Right lobe of liver (tissue), 6 donors: ENCODE results near the gene PRSS1. TPM values are rescaled to one million over a fixed set of nuclear protein-coding genes. Genes with fewer than 3 reads are reported as not detected.

ENCODE experiments used
- ATAC-seq, 4 donors: fragments of 200-7000 bp; cut with Tn5 transposase; one replicate each; pipeline ENCODE4 v1.9.1; 2020; ENCODE audit warnings: mild to moderate bottlenecking in 4 of 4, moderate library complexity in 4 of 4
- DNase-seq, 3 donors: peaks; one replicate each; pipeline ENCODE4 v3.0.0-alpha.2; 2020
- H3K27ac ChIP-seq, 3 donors: fragments of 200-600 bp; one replicate each; pipeline ENCODE4 v1.8.0; 2022
- H3K27me3 ChIP-seq, 2 donors: fragments of 200-600 bp; one replicate each; pipeline ENCODE4 v1.8.0; 2022
- H3K36me3 ChIP-seq, 4 donors: fragments of 200-600 bp; sonication (generic) in 1 of 4; one replicate each; pipeline versions ENCODE4 v1.5.1 to v1.8.0; 2017 to 2022; ENCODE audit warnings: control low read depth in 1 of 4
- H3K4me1 ChIP-seq, 4 donors: fragments of 200-600 bp; sonication (generic) in 1 of 4; one replicate each; pipeline versions ENCODE4 v1.5.1 to v1.8.0; 2017 to 2022; ENCODE audit warnings: control low read depth in 1 of 4
- H3K4me3 ChIP-seq, 3 donors: fragments of 200-600 bp; one replicate each; pipeline ENCODE4 v1.8.0; 2022
- H3K9me3 ChIP-seq, 4 donors: fragments of 200-600 bp; sonication (generic) in 1 of 4; one replicate each; pipeline versions ENCODE4 v1.5.1 to v1.8.0; 2017 to 2022; ENCODE audit warnings: control low read depth in 1 of 4
- POLR2A ChIP-seq: fragments of 450-650 bp; IDR thresholded peaks from one replicate; pipeline ENCODE4 v1.6.1; 2017; ENCODE audit warnings: antibody characterized with exemption, mild to moderate bottlenecking
- WGBS: methylation state at CpG from one replicate; pipeline ENCODE4 v1.1.6; 2018; ENCODE audit warnings: low coverage, low lambda C conversion rate; ENCODE audit not compliant: insufficient coverage; ENCODE audit errors: missing lambda C conversion rate; 5-methylcytosine and 5-hydroxymethylcytosine counted together
- intact Hi-C, 2 donors: fragments of 100-400 bp; cut with DNase I; formaldehyde crosslinking; loops; one replicate each; pipeline versions ENCODE4 v1.11.2 to v1.14.1; 2022
- total RNA-seq, 6 experiments: library from RNA; depleted of rRNA in 2 of 6; stranded (reverse); fragments of >200 nt in 2 of 6; fragmentation: NEBNext Ultra II Directional in 3 of 6; extraction: Animal tissue kit (Norgen Biotek cat#: 25700) in 3 of 6; gene quantifications; one replicate each; pipeline versions ENCODE4 v1.1.0 to v1.2.4, GENCODE V29; 2016 to 2023
- TF ChIP-seq, protein P1 (sequence below), 4 donors: fragments of 200-600 bp in 3 of 4; fragments of 450-650 bp in 1 of 4; IDR thresholded peaks; one replicate each; pipeline versions ENCODE4 v1.5.1 to v1.8.0; 2016 to 2022; ENCODE audit warnings: antibody characterized with exemption in 4 of 4, mild to moderate bottlenecking in 2 of 4
- donor health status: DM: no; HTN: yes; CAD: no.
- donor health status: DM: no; HTN: no; CAD: no.
- donor health status: DM: no; HTN: no; CAD: no.
- donor health status: DM: no; HTN: yes; CAD: no.
- donor health status: DM: no; HTN: yes; CAD: no.

PRSS1 gene
- total RNA-seq, 6 experiments from 2014 or later, result not detected

- DNase-seq (no peak), ATAC-seq (no peak)
- H3K36me3 ChIP-seq, result no peaks in the 10 kb centered on the region
- H3K27me3 ChIP-seq, result peaks cover 0 to 6% of the 10 kb centered on the region in 2 donors
- no peak overlapping the region for H3K27ac ChIP-seq
- no peak overlapping the region for H3K4me3 ChIP-seq
- intact Hi-C loops, result no loop called here
- no peak for TF ChIP-seq POLR2A
- TF ChIP-seq, protein P1, sequence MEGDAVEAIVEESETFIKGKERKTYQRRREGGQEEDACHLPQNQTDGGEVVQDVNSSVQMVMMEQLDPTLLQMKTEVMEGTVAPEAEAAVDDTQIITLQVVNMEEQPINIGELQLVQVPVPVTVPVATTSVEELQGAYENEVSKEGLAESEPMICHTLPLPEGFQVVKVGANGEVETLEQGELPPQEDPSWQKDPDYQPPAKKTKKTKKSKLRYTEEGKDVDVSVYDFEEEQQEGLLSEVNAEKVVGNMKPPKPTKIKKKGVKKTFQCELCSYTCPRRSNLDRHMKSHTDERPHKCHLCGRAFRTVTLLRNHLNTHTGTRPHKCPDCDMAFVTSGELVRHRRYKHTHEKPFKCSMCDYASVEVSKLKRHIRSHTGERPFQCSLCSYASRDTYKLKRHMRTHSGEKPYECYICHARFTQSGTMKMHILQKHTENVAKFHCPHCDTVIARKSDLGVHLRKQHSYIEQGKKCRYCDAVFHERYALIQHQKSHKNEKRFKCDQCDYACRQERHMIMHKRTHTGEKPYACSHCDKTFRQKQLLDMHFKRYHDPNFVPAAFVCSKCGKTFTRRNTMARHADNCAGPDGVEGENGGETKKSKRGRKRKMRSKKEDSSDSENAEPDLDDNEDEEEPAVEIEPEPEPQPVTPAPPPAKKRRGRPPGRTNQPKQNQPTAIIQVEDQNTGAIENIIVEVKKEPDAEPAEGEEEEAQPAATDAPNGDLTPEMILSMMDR (IDR thresholded peaks at IDR 0.05), result no peak
- WGBS, result 32% methylated on average over 2 of the region's 2 CpGs
- no peaks in the 10 kb centered on the region for H3K9me3 ChIP-seq
- no peaks in the 10 kb centered on the region for H3K4me1 ChIP-seq
Observed at GRCh38 chr7:142716596-142716995, 32.7 kb upstream of the PRSS1 start.

- WGBS, result 47% methylated on average over 6 of the region's 6 CpGs
- TF ChIP-seq, protein P1 (IDR thresholded peaks at IDR 0.05), result no peak
- TF ChIP-seq POLR2A, result no peak
- Histone ChIP-seq H3K27ac (no peak overlapping the region), H3K4me1 (no peaks in the 10 kb centered on the region), H3K4me3 (no peak overlapping the region), H3K36me3 (no peaks in the 10 kb centered on the region), H3K9me3 (no peaks in the 10 kb centered on the region), H3K27me3 (no peaks in the 10 kb centered on the region)
- ATAC-seq (peak in 1 of 4 donors; percentile 21), DNase-seq (no peak)
- intact Hi-C loops, result no loop called here
Observed at GRCh38 chr7:142717453-142717852, 31.8 kb upstream of the PRSS1 start.

DNA sequence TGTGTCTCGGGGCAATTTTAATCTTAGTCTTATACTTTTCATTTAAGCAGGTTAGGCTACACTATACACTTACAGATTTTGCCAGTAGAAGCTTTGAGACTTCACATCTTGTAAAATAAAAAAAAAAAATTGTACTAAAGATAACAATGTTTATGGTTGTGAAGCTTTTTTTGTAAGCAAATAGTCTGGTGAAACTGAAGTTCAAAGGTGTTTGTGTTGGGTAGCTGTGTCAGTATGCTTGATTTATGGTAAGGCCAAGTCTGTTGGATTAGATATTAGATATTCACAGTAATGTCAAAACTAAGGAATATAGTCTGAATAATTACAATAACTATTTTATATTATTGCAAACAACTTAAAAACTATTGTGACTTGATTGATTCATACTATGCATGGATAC lies 31.0 kb upstream of the PRSS1 start:
- no peaks in the 10 kb centered on the region for H3K9me3 ChIP-seq
- H3K27me3 ChIP-seq, result no peaks in the 10 kb centered on the region
- H3K4me3 ChIP-seq, result no peak overlapping the region
- no peak overlapping the region for H3K27ac ChIP-seq
- no peaks in the 10 kb centered on the region for H3K4me1 ChIP-seq
- intact Hi-C loops, result no loop called here
- TF ChIP-seq, protein P1 (IDR thresholded peaks at IDR 0.05), result no peak
- TF ChIP-seq POLR2A, result no peak
- WGBS, result 18% methylated on average over 1 of the region's 1 CpG
- no peaks in the 10 kb centered on the region for H3K36me3 ChIP-seq
- no peak for DNase-seq
- no peak for ATAC-seq

- H3K27me3 ChIP-seq, result peaks cover 0 to 6% of the 10 kb centered on the region in 2 donors
- DNase-seq (no peak), ATAC-seq (no peak)
- H3K27ac ChIP-seq, result no peak overlapping the region
- TF ChIP-seq POLR2A, result no peak
- TF ChIP-seq, protein P1 (IDR thresholded peaks at IDR 0.05), result no peak
- H3K4me1 ChIP-seq, result no peaks in the 10 kb centered on the region
- 71% methylated on average over 7 of the region's 8 CpGs for WGBS
- intact Hi-C loops, result no loop called here
- H3K36me3 ChIP-seq, result no peaks in the 10 kb centered on the region
- no peaks in the 10 kb centered on the region for H3K9me3 ChIP-seq
- no peak overlapping the region for H3K4me3 ChIP-seq
Observed at GRCh38 chr7:142720172-142720773, 29.0 kb upstream of the PRSS1 start.
